OCI-LY1 (cell line): ENCODE measurements around the gene NT5DC1.

Experiments used
- H2AFZ ChIP-seq: fragments of 200-600 bp; sonication (generic), shearing (Covaris generic); 2 replicates; pipeline ENCODE4 v1.6.0; 2014; ENCODE audit warnings: antibody characterized with exemption, mild to moderate bottlenecking, low read length
- H3F3A ChIP-seq: fragments of 200-600 bp; sonication (generic), shearing (Covaris generic); 2 replicates; pipeline ENCODE4 v1.6.0; 2014; ENCODE audit warnings: mild to moderate bottlenecking, antibody characterized with exemption, low read length, moderate library complexity; ENCODE audit not compliant: insufficient read depth
- H3K27ac ChIP-seq: fragments of 200-600 bp; sonication (generic); 2 replicates; pipeline ENCODE4 v1.5.1; 2014; ENCODE audit warnings: low read length, mixed run types, mild to moderate bottlenecking, low read depth; ENCODE audit not compliant: poor library complexity, severe bottlenecking
- H3K27me3 ChIP-seq: fragments of 200-600 bp; sonication (generic); 2 replicates; pipeline ENCODE4 v1.6.0; 2014; ENCODE audit warnings: antibody characterized with exemption, mild to moderate bottlenecking, low read length, moderate library complexity; ENCODE audit not compliant: insufficient read depth
- H3K36me3 ChIP-seq: fragments of 200-600 bp; sonication (generic); 2 replicates; pipeline ENCODE4 v1.6.1; 2014; ENCODE audit warnings: mild to moderate bottlenecking, antibody characterized with exemption, low read length, moderate library complexity, mixed read lengths; ENCODE audit not compliant: insufficient read depth
- H3K4me1 ChIP-seq: fragments of 200-600 bp; sonication (generic); 2 replicates; pipeline ENCODE4 v1.5.1; 2014; ENCODE audit warnings: mild to moderate bottlenecking, low read length, moderate library complexity; ENCODE audit not compliant: insufficient read depth, severe bottlenecking
- H3K4me2 ChIP-seq: fragments of 200-600 bp; sonication (generic), shearing (Covaris generic); 2 replicates; pipeline ENCODE4 v1.6.1; 2014; ENCODE audit warnings: low read length
- H3K4me3 ChIP-seq: fragments of 200-600 bp; sonication (generic); 2 replicates; pipeline ENCODE4 v1.5.1; 2014; ENCODE audit warnings: low read length, low read depth, mild to moderate bottlenecking, mixed read lengths; ENCODE audit not compliant: poor library complexity, severe bottlenecking
- H3K79me2 ChIP-seq: fragments of 200-600 bp; shearing (Covaris generic); 2 replicates; pipeline ENCODE4 v1.6.1; 2016; ENCODE audit warnings: mixed run types, low read length, mixed read lengths; ENCODE audit not compliant: insufficient read depth
- H3K9ac ChIP-seq: fragments of 200-600 bp; sonication (generic), shearing (Covaris generic); 2 replicates; pipeline ENCODE4 v1.6.1; 2014; ENCODE audit warnings: mild to moderate bottlenecking, low read length, mixed read lengths
- H3K9me2 ChIP-seq: fragments of 200-600 bp; sonication (generic), shearing (Covaris generic); 2 replicates; pipeline ENCODE4 v1.6.1; 2014; ENCODE audit warnings: low read depth, mild to moderate bottlenecking, low read length, mixed read lengths
- H3K9me3 ChIP-seq: fragments of 200-600 bp; shearing (Covaris generic); 2 replicates; pipeline ENCODE4 v1.6.1; 2014; ENCODE audit warnings: low read length, mixed read lengths
- H4K20me1 ChIP-seq: fragments of 200-600 bp; sonication (generic), shearing (Covaris generic); 2 replicates; pipeline ENCODE4 v1.6.0; 2016; ENCODE audit warnings: mild to moderate bottlenecking, low read length; ENCODE audit not compliant: insufficient read depth
- EZH2 ChIP-seq: fragments of 200-600 bp; sonication (generic), shearing (Covaris generic); IDR thresholded peaks from 2 replicates; pipeline ENCODE4 v1.8.0; 2017; ENCODE audit warnings: borderline replicate concordance, mixed run types, mild to moderate bottlenecking, antibody characterized with exemption, low read length, moderate library complexity, mixed read lengths
- TF ChIP-seq, protein P1 (sequence below): fragments of 200-600 bp; sonication (generic), shearing (Covaris generic); IDR thresholded peaks from 2 replicates; pipeline ENCODE4 v1.5.1; 2017; ENCODE audit warnings: mild to moderate bottlenecking, antibody characterized with exemption, low read length, moderate library complexity, mixed read lengths

NT5DC1 gene

DNA sequence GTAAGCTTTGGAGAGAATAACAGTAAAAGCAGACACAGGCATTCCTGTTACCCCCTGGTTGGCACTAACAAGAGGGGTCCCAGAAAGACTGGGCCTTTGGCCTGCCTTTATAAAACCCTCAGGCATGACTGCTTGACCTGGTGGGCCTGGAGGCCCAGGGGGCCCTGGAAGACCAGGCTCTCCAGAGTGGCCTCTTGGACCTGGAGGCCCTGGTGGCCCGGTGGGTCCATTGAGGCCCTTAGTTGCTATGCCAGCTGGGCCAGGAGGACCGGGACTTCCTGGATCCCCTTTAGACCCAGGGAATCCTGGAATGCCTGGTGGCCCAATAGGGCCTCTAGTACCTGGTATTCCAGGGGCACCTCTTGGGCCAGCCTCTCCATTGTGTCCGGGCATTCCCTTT lies 19.8 kb downstream of the NT5DC1 start:
- H3K27me3 ChIP-seq = no peaks in the 10 kb centered on the region
- H3K4me1 ChIP-seq = no peaks in the 10 kb centered on the region
- H3K79me2 ChIP-seq = no peaks in the 10 kb centered on the region
- H3K9me2 ChIP-seq = no peaks in the 10 kb centered on the region
- no peak for TF ChIP-seq EZH2
- H3K9me3 ChIP-seq = no peaks in the 10 kb centered on the region
- H3K4me2 ChIP-seq = no peak overlapping the region
- no peak overlapping the region for H3K27ac ChIP-seq
- H4K20me1 ChIP-seq = no peaks in the 10 kb centered on the region
- no peaks in the 10 kb centered on the region for H3K36me3 ChIP-seq
- H3K9ac ChIP-seq = no peak overlapping the region
- H2AFZ ChIP-seq = no peak overlapping the region
- no peak overlapping the region for H3K4me3 ChIP-seq
- no peaks in the 10 kb centered on the region for H3F3A ChIP-seq

DNA sequence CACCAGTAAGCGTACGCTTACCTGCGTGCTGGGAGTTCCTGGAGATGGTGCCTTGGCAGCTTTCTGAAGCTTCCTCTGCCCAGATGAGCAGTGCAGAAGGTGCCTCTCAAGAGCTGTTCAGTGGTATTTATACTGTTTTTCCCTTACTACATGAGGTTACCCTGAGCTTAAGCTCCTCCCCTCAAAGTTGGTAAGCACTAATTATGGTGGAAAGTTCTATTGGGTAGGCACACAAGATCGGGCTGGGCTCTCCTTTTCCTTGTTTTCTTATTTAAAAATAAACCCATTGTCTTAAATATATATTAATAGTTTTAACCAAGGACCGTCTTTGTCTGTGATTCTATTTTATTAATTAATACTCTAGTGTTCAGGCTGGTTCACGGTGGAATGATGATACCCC lies 25.4 kb downstream of the NT5DC1 start, which contains the start of gene COL10A1:
COL10A1 (minus strand) TSS at position 101 of the 400 bp plus-strand sequence. CDS start 640 bp downstream, outside the sequence.
- Histone ChIP-seq H3K27ac (no peak within 1 kb of the TSS), H3F3A (no peaks in the 10 kb centered on the region), H3K36me3 (no peaks in the 10 kb centered on the region), H2AFZ (no peak within 1 kb of the TSS), H3K4me2 (no peak within 1 kb of the TSS), H3K4me1 (no peaks in the 10 kb centered on the region), H3K9ac (no peak within 1 kb of the TSS), H3K9me2 (no peaks in the 10 kb centered on the region), H3K4me3 (no peak within 1 kb of the TSS), H4K20me1 (no peaks in the 10 kb centered on the region), H3K27me3 (no peaks in the 10 kb centered on the region), H3K79me2 (no peaks in the 10 kb centered on the region), H3K9me3 (no peaks in the 10 kb centered on the region)
- TF ChIP-seq, protein P1, sequence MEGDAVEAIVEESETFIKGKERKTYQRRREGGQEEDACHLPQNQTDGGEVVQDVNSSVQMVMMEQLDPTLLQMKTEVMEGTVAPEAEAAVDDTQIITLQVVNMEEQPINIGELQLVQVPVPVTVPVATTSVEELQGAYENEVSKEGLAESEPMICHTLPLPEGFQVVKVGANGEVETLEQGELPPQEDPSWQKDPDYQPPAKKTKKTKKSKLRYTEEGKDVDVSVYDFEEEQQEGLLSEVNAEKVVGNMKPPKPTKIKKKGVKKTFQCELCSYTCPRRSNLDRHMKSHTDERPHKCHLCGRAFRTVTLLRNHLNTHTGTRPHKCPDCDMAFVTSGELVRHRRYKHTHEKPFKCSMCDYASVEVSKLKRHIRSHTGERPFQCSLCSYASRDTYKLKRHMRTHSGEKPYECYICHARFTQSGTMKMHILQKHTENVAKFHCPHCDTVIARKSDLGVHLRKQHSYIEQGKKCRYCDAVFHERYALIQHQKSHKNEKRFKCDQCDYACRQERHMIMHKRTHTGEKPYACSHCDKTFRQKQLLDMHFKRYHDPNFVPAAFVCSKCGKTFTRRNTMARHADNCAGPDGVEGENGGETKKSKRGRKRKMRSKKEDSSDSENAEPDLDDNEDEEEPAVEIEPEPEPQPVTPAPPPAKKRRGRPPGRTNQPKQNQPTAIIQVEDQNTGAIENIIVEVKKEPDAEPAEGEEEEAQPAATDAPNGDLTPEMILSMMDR = no peak
- no peak for TF ChIP-seq EZH2

DNA sequence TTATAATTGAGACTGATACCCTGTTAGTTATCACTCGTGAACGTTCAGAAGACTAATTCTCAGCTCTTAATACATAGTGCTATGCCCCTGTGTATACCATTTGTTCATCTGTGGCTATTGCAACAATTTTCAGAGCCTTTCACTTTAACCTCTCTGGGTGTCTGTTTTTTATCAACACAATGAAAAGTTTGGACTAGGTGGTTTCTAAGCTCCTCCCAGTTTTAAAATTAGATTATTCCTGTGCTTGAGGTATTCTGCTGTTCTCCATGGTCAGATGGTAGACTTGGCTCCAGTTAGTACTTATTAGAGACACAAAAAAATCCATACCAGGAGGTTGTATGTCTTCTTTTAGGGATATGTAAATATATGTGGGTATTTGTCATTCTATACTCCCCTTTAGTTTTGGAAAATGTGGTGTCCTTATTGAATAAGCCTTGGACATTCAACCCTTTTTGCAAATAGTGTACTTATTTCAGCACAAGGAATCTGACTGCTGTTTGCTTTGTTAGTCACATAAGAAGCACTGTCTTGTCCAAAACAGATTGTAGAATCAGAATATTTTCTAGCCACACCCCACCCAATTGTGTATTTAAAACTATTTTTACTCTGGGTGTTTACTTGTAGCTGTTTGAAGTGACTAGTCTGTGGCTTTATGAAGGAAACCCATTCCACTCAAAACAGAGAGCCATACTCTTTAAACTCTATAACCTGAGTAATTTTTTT lies 27.3 kb downstream of the NT5DC1 start:
- Histone ChIP-seq H3K4me1 (no peaks in the 10 kb centered on the region), H3K79me2 (no peaks in the 10 kb centered on the region), H3K9me2 (no peaks in the 10 kb centered on the region), H3K4me3 (no peak overlapping the region), H4K20me1 (no peaks in the 10 kb centered on the region), H3K9me3 (no peaks in the 10 kb centered on the region), H3K27me3 (no peaks in the 10 kb centered on the region), H2AFZ (no peak overlapping the region), H3K4me2 (no peak overlapping the region), H3K27ac (no peak overlapping the region), H3F3A (no peaks in the 10 kb centered on the region), H3K36me3 (no peaks in the 10 kb centered on the region), H3K9ac (no peak overlapping the region)
- TF ChIP-seq, protein P1 = no peak
- TF ChIP-seq EZH2 = no peak

DNA sequence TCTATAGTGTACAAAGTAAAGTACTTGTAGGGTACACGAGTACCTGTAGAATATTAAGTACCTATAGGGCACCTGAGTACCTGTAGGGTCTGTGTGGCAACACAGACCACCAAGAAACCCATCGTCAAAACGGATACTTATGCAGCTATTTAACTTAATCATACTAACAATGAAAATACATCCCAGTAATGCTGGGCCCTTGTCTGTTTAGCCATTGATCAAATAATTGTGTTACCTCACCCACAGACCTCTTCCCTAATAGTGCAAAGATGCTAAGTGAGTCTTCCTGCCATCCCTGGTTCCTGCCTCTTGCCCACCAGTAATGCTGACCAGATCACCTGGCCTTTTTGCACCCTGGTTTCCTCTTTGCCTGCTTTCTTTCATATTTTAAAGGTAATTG lies 32.8 kb downstream of the NT5DC1 start:
- no peak overlapping the region for H3K4me2 ChIP-seq

More for the DNA sequence above, 32.8 kb downstream of the NT5DC1 start:
- no peaks in the 10 kb centered on the region for H3K9me3 ChIP-seq
- no peaks in the 10 kb centered on the region for H4K20me1 ChIP-seq
- no peaks in the 10 kb centered on the region for H3K79me2 ChIP-seq
- H3K9me2 ChIP-seq = no peaks in the 10 kb centered on the region
- H2AFZ ChIP-seq = no peak overlapping the region
- H3F3A ChIP-seq = no peaks in the 10 kb centered on the region
- H3K4me1 ChIP-seq = no peaks in the 10 kb centered on the region
- H3K27ac ChIP-seq = no peak overlapping the region
- no peak overlapping the region for H3K4me3 ChIP-seq
- H3K9ac ChIP-seq = no peak overlapping the region
- TF ChIP-seq, protein P1 = no peak
- TF ChIP-seq EZH2 = no peak
- H3K27me3 ChIP-seq = no peaks in the 10 kb centered on the region
- H3K36me3 ChIP-seq = no peaks in the 10 kb centered on the region
